Measurements from ENCODE around the gene SLC44A5. TPM values are rescaled to one million over a fixed set of nuclear protein-coding genes. Genes with fewer than 3 reads are reported as not detected.

SLC44A5 gene
- total RNA-seq, 4 donors from 2014 or later = 0.19 to 12.8 (median 2.6) TPM

DNA sequence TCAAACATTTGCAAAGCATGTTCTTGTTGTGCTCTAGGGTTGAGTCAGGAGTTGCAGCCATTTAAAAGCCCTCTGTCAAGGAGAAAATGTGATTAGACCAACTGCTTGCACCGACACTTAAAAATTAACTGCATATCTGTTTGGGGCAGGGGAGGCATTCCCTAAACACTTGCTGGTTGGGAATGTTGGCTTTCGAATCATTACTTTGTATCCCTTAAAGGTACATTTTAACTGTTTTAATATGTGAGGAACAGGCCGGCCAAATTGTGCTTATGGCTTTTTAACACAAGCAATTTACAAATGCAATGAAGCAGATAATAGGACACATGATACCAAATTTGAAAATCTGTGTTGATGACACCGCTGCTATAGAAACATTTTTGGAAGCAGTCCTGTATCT, 317.6 kb downstream of the SLC44A5 start:
- Histone ChIP-seq H3K36me3 (no peaks in the 10 kb centered on the region), H3K4me1 (no peaks in the 10 kb centered on the region), H3K4me3 (no peak overlapping the region), H3K27me3 (no peaks in the 10 kb centered on the region), H3K27ac (no peak overlapping the region), H3K9me3 (peaks cover 0 to 7% (median 0%) of the 10 kb centered on the region in 3 donors)
- TF ChIP-seq, protein P1, sequence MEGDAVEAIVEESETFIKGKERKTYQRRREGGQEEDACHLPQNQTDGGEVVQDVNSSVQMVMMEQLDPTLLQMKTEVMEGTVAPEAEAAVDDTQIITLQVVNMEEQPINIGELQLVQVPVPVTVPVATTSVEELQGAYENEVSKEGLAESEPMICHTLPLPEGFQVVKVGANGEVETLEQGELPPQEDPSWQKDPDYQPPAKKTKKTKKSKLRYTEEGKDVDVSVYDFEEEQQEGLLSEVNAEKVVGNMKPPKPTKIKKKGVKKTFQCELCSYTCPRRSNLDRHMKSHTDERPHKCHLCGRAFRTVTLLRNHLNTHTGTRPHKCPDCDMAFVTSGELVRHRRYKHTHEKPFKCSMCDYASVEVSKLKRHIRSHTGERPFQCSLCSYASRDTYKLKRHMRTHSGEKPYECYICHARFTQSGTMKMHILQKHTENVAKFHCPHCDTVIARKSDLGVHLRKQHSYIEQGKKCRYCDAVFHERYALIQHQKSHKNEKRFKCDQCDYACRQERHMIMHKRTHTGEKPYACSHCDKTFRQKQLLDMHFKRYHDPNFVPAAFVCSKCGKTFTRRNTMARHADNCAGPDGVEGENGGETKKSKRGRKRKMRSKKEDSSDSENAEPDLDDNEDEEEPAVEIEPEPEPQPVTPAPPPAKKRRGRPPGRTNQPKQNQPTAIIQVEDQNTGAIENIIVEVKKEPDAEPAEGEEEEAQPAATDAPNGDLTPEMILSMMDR (IDR thresholded peaks at IDR 0.05) = no peak
- TF ChIP-seq POLR2A (IDR thresholded peaks at IDR 0.05) = no peak
- WGBS, 2 donors = 81% methylated on average over 4 of the region's 4 CpGs
- intact Hi-C loops (cut with DNase I) = no loop called here
- DNase-seq = no peak

DNA sequence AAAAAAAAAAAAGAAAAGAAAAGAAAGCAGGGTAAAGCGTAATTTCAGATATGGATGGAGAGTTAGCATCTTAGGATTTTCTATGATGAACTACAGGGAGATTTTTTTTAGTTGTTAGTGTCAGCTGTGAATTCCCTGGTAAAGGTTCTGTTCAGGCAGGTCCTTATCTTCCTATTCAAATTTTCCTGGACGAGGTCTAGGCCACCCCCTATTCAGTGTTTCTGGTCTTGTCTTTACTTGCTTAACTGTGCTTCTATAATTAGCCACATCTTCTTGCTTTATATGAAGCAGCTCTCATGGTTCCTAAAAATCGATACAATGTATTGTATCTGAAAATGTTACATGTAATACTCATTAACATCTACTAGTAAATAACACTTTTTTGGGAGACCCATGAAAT, 318.9 kb downstream of the SLC44A5 start:
- H3K27me3 ChIP-seq = no peaks in the 10 kb centered on the region
- no peak overlapping the region for H3K27ac ChIP-seq
- intact Hi-C loops (cut with DNase I) = no loop called here
- no peak overlapping the region for H3K4me3 ChIP-seq
- H3K9me3 ChIP-seq = peaks cover 0 to 7% (median 0%) of the 10 kb centered on the region in 3 donors
- no peaks in the 10 kb centered on the region for H3K4me1 ChIP-seq
- no peak for DNase-seq
- no peaks in the 10 kb centered on the region for H3K36me3 ChIP-seq
- TF ChIP-seq, protein P1 (IDR thresholded peaks at IDR 0.05) = no peak
- TF ChIP-seq POLR2A (IDR thresholded peaks at IDR 0.05) = no peak
- 45 to 56% methylated on average over 3 of the region's 3 CpGs for WGBS, 2 donors

DNA sequence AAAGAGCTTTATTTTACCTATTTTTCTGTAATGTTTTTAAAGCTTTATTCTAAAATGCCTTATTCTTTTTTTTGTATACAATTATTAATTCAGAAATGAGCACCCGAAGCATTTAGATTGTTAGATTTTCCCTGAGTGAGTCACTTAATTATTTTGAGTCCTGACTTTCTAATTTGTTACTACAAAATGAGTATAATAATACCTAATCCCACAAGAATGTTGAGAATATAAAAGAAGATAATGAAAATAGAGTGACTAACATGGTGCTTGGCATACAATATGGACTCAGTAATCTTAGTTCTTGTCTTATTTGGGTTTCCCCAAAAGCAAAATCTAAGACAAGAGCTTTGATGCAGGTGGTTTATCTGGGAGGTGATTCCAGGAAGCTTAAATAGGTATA, 334.5 kb downstream of the SLC44A5 start:
- Histone ChIP-seq H3K4me1 (no peaks in the 10 kb centered on the region), H3K9me3 (no peaks in the 10 kb centered on the region), H3K36me3 (no peaks in the 10 kb centered on the region), H3K27ac (no peak overlapping the region), H3K27me3 (no peaks in the 10 kb centered on the region), H3K4me3 (no peak overlapping the region)
- intact Hi-C loops (cut with DNase I) = no loop called here
- 29 to 35% methylated on average over 1 of the region's 1 CpG for WGBS, 2 donors
- no peak for DNase-seq
- TF ChIP-seq POLR2A (IDR thresholded peaks at IDR 0.05) = no peak
- TF ChIP-seq, protein P1 (IDR thresholded peaks at IDR 0.05) = no peak

DNA sequence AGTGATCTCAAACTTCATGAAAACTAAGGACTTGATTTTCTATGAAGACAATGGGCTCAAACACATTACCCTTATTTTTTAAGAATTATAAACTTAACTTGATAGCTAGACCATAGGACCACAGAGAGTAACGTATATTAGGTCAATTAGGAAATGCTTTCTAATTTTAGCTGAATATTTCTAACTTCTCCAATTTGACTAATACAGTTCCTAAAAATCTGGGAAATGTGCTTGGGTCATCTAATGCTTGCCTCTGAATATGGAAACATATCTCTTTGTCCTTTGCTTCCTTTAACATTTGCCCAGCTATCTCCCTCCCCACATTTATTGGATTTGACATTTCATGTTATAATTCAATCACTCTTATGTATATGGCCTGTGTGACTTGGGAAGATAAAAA, 335.3 kb downstream of the SLC44A5 start:
- 61 to 73% methylated on average over 1 of the region's 1 CpG for WGBS, 2 donors

DNA sequence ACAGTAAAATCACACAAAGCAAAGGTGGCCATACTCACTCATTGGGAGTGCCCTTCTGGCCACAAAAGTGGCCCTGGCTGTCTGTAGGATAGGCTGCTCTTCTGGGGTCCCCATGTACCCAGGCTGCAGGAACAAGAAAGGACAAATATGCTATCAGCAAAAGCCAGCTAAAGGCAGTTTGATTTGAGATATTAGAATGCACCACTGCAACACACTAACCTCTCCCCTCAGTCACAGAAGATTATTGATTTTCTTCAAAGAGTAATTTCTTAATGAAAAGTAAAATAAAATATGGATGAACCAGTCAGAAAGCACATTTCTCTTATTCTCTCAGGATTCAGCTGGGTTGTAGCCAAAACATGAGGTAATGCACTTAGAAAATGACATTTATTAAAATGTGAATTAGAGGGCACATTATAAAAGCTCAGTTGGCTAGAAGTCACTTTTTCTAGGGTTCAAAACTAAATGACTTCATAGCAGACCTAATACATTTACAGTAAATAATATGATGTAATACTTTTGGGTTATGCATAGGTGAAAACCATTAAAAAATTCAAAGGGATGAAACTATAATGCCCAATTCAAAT, 335.9 kb downstream of the SLC44A5 start:
- Histone ChIP-seq H3K9me3 (no peaks in the 10 kb centered on the region), H3K36me3 (no peaks in the 10 kb centered on the region), H3K27ac (no peak overlapping the region), H3K4me1 (no peaks in the 10 kb centered on the region), H3K27me3 (no peaks in the 10 kb centered on the region), H3K4me3 (no peak overlapping the region)
- TF ChIP-seq POLR2A (IDR thresholded peaks at IDR 0.05) = no peak
- no peak for DNase-seq
- intact Hi-C loops (cut with DNase I) = no loop called here

More for the DNA sequence above, 335.3 kb downstream of the SLC44A5 start:
- H3K27me3 ChIP-seq = no peaks in the 10 kb centered on the region
- no peak overlapping the region for H3K27ac ChIP-seq
- no peak for DNase-seq
- no peaks in the 10 kb centered on the region for H3K9me3 ChIP-seq
- H3K36me3 ChIP-seq = no peaks in the 10 kb centered on the region
- TF ChIP-seq, protein P1 (IDR thresholded peaks at IDR 0.05) = no peak
- TF ChIP-seq POLR2A (IDR thresholded peaks at IDR 0.05) = no peak
- H3K4me3 ChIP-seq = no peak overlapping the region
- no peaks in the 10 kb centered on the region for H3K4me1 ChIP-seq
- intact Hi-C loops (cut with DNase I) = no loop called here

DNA sequence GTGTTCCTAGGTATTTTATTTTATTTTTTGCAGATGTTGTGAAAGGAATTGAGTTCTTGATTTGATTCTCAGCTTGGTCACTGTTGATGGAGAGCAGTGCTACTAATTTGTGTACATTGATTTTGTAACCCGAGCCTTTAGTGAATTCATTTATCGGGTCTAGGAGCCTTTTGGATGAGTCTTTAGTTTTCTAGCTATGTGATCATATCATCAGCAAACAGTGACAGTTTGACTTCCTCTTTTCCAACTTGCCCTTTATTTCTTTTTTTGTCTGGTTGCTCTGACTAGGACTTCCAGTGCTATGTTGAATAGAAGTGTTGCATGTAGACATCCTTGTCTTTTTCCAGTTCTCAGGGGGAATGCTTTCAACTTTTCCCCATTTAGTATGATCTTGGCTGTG, 337.8 kb downstream of the SLC44A5 start:
- intact Hi-C loops (cut with DNase I) = no loop called here
- no peak for TF ChIP-seq POLR2A (IDR thresholded peaks at IDR 0.05)
- TF ChIP-seq, protein P1 (IDR thresholded peaks at IDR 0.05) = no peak
- H3K27me3 ChIP-seq = no peaks in the 10 kb centered on the region
- no peaks in the 10 kb centered on the region for H3K4me1 ChIP-seq
- no peaks in the 10 kb centered on the region for H3K9me3 ChIP-seq
- DNase-seq = no peak
- H3K36me3 ChIP-seq = no peaks in the 10 kb centered on the region
- H3K27ac ChIP-seq = no peak overlapping the region
- H3K4me3 ChIP-seq = no peak overlapping the region
- 60 to 77% methylated on average over 2 of the region's 2 CpGs for WGBS, 2 donors
